Measurements from ENCODE around the gene MAP1LC3C. TPM values are rescaled to one million over a fixed set of nuclear protein-coding genes. Genes with fewer than 3 reads are reported as not detected.

MAP1LC3C gene
- total RNA-seq, 2 donors from 2014 or later = 0.22 TPM; not detected in 1

DNA sequence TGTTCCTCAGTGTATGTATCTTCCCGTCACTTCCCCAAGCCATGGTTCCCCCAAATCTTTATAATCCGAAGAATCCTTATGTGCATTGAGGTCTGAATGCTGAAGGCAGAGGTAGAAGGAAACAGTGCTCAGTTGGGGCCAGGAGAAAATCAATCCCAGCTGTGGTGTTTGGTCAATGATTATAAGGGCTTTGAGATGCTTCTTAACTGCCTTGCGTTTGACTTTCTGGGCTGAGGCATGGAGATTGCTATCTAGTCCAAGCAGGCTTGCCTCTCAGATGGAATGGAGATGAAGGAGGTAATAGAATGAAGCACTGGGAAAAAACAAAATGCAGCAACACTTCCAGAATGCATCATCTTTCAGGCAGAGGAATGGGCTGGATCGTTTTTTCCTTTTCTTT lies 3.6 kb upstream of the MAP1LC3C start:
- no peaks in the 10 kb centered on the region for H3K36me3 ChIP-seq (ENCODE audit: control insufficient read depth, insufficient read depth, low read length)
- no peaks in the 10 kb centered on the region for H3K9me3 ChIP-seq (ENCODE audit: control insufficient read depth, low read length)
- no peak overlapping the region for H3K9ac ChIP-seq (ENCODE audit: extremely low read depth, low read length, poor library complexity, severe bottlenecking)
- H3K4me3 ChIP-seq (ENCODE audit: low read length) = no peak overlapping the region
- Mint-ChIP-seq H3K9me3 (peaks cover 3% of the 10 kb centered on the region), H3K27ac (no peak overlapping the region), H3K4me1 (peaks cover 13% of the 10 kb centered on the region), H3K36me3 (ENCODE audit: low read depth) (no peaks in the 10 kb centered on the region), H3K4me3 (no peak overlapping the region), H3K27me3 (ENCODE audit: insufficient read depth) (peaks cover 7% of the 10 kb centered on the region)
- no peak for DNase-seq
- 87 to 100% methylated on average over 1 to 4 of the region's 4 CpGs for WGBS, 2 experiments (ENCODE audit: insufficient coverage in 1 of 2, insufficient read length in 1 of 2)
- H3K4me1 ChIP-seq (ENCODE audit: control insufficient read depth, insufficient read depth, low read length) = peaks cover 3% of the 10 kb centered on the region
- TF ChIP-seq, protein P1, sequence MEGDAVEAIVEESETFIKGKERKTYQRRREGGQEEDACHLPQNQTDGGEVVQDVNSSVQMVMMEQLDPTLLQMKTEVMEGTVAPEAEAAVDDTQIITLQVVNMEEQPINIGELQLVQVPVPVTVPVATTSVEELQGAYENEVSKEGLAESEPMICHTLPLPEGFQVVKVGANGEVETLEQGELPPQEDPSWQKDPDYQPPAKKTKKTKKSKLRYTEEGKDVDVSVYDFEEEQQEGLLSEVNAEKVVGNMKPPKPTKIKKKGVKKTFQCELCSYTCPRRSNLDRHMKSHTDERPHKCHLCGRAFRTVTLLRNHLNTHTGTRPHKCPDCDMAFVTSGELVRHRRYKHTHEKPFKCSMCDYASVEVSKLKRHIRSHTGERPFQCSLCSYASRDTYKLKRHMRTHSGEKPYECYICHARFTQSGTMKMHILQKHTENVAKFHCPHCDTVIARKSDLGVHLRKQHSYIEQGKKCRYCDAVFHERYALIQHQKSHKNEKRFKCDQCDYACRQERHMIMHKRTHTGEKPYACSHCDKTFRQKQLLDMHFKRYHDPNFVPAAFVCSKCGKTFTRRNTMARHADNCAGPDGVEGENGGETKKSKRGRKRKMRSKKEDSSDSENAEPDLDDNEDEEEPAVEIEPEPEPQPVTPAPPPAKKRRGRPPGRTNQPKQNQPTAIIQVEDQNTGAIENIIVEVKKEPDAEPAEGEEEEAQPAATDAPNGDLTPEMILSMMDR (conservative IDR thresholded peaks at IDR 0.05) = no peak
- peaks cover 2% of the 10 kb centered on the region for H3K27me3 ChIP-seq (ENCODE audit: control insufficient read depth, insufficient read depth, low read length, poor library complexity, severe bottlenecking)
- no peak overlapping the region for H3K27ac ChIP-seq (ENCODE audit: low read depth, low read length)

DNA sequence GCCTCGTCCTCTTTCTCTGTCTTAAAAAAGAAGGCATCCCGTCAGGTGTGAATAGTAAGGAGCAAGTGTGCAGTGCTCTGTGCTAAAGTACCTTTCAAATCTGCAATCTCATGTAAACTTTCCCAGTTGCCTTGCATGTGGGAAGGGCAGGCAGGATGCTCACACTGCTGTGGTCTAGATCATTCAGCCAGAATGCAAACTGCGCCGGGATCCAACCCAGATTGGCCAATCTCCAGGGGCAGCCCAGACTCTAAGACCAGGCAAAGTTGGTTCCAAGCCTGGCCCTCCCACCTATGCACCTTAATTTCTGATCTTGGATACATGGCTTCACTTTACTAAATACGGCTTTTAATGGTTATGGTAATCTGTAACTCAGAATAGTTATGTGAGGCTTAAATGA lies 3.2 kb upstream of the MAP1LC3C start:
- H3K9me3 ChIP-seq (ENCODE audit: control insufficient read depth, low read length) = no peaks in the 10 kb centered on the region
- Mint-ChIP-seq H3K4me1 (peaks cover 13% of the 10 kb centered on the region), H3K27me3 (ENCODE audit: insufficient read depth) (peaks cover 10% of the 10 kb centered on the region), H3K9me3 (peaks cover 3% of the 10 kb centered on the region), H3K27ac (no peak overlapping the region), H3K4me3 (no peak overlapping the region), H3K36me3 (ENCODE audit: low read depth) (no peaks in the 10 kb centered on the region)
- no peaks in the 10 kb centered on the region for H3K36me3 ChIP-seq (ENCODE audit: control insufficient read depth, insufficient read depth, low read length)
- peaks cover 3% of the 10 kb centered on the region for H3K4me1 ChIP-seq (ENCODE audit: control insufficient read depth, insufficient read depth, low read length)
- no peak overlapping the region for H3K4me3 ChIP-seq (ENCODE audit: low read length)
- peaks cover 5% of the 10 kb centered on the region for H3K27me3 ChIP-seq (ENCODE audit: control insufficient read depth, insufficient read depth, low read length, poor library complexity, severe bottlenecking)
- TF ChIP-seq, protein P1 (conservative IDR thresholded peaks at IDR 0.05) = no peak
- WGBS, 2 experiments (ENCODE audit: insufficient coverage in 1 of 2, insufficient read length in 1 of 2) = 80 to 100% methylated on average over 1 to 5 of the region's 5 CpGs
- H3K27ac ChIP-seq (ENCODE audit: low read depth, low read length) = no peak overlapping the region
- no peak overlapping the region for H3K9ac ChIP-seq (ENCODE audit: extremely low read depth, low read length, poor library complexity, severe bottlenecking)
- no peak for DNase-seq

DNA sequence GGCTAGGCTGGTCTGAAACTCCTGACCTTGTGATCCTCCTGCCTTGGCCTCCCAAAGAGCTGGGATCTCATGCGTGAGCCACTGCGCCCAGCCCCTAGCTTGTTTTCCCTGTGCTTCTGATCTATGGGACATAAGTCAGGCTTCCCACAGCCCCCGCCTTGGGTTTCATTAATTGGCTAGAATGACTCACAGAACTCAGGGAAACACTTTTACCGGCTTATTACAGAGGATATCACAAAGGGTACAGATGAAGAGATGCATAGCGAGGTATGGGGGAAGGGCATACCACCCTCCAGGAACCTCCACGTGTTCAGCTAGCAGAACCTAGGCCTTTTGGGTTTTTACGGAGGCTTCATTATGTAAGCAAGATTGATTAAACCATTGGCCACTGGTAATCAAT lies 1.5 kb upstream of the MAP1LC3C start:
- Mint-ChIP-seq H3K36me3 (ENCODE audit: low read depth) (no peaks in the 10 kb centered on the region), H3K27me3 (ENCODE audit: insufficient read depth) (peaks cover 18% of the 10 kb centered on the region), H3K4me1 (peaks cover 13% of the 10 kb centered on the region), H3K4me3 (no peak overlapping the region), H3K9me3 (peaks cover 3% of the 10 kb centered on the region), H3K27ac (no peak overlapping the region)
- DNase-seq = no peak
- Histone ChIP-seq H3K4me1 (ENCODE audit: control insufficient read depth, insufficient read depth, low read length) (peaks cover 3% of the 10 kb centered on the region), H3K27me3 (ENCODE audit: control insufficient read depth, insufficient read depth, low read length, poor library complexity, severe bottlenecking) (peaks cover 5% of the 10 kb centered on the region), H3K9ac (ENCODE audit: extremely low read depth, low read length, poor library complexity, severe bottlenecking) (no peak overlapping the region), H3K9me3 (ENCODE audit: control insufficient read depth, low read length) (no peaks in the 10 kb centered on the region), H3K4me3 (ENCODE audit: low read length) (no peak overlapping the region), H3K27ac (ENCODE audit: low read depth, low read length) (no peak overlapping the region), H3K36me3 (ENCODE audit: control insufficient read depth, insufficient read depth, low read length) (no peaks in the 10 kb centered on the region)
- TF ChIP-seq, protein P1 (conservative IDR thresholded peaks at IDR 0.05) = no peak
- WGBS, 2 experiments (ENCODE audit: insufficient coverage in 1 of 2, insufficient read length in 1 of 2) = 85 to 91% methylated on average over 3 to 7 of the region's 7 CpGs
